ENCODE data around the gene DNAH3.
"Not testable (repeated sequence)": the region's sequence is repeated elsewhere in the genome, so short reads cannot be mapped to it uniquely, and the experiment has no call there.

The DNAH3 gene, protein sequence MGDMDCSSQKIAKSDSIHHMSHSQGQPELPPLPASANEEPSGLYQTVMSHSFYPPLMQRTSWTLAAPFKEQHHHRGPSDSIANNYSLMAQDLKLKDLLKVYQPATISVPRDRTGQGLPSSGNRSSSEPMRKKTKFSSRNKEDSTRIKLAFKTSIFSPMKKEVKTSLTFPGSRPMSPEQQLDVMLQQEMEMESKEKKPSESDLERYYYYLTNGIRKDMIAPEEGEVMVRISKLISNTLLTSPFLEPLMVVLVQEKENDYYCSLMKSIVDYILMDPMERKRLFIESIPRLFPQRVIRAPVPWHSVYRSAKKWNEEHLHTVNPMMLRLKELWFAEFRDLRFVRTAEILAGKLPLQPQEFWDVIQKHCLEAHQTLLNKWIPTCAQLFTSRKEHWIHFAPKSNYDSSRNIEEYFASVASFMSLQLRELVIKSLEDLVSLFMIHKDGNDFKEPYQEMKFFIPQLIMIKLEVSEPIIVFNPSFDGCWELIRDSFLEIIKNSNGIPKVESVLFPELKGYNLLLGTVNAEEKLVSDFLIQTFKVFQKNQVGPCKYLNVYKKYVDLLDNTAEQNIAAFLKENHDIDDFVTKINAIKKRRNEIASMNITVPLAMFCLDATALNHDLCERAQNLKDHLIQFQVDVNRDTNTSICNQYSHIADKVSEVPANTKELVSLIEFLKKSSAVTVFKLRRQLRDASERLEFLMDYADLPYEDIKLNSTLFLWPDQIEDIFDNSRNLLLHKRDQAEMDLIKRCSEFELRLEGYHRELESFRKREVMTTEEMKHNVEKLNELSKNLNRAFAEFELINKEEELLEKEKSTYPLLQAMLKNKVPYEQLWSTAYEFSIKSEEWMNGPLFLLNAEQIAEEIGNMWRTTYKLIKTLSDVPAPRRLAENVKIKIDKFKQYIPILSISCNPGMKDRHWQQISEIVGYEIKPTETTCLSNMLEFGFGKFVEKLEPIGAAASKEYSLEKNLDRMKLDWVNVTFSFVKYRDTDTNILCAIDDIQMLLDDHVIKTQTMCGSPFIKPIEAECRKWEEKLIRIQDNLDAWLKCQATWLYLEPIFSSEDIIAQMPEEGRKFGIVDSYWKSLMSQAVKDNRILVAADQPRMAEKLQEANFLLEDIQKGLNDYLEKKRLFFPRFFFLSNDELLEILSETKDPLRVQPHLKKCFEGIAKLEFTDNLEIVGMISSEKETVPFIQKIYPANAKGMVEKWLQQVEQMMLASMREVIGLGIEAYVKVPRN (N-terminal part only)

DNA sequence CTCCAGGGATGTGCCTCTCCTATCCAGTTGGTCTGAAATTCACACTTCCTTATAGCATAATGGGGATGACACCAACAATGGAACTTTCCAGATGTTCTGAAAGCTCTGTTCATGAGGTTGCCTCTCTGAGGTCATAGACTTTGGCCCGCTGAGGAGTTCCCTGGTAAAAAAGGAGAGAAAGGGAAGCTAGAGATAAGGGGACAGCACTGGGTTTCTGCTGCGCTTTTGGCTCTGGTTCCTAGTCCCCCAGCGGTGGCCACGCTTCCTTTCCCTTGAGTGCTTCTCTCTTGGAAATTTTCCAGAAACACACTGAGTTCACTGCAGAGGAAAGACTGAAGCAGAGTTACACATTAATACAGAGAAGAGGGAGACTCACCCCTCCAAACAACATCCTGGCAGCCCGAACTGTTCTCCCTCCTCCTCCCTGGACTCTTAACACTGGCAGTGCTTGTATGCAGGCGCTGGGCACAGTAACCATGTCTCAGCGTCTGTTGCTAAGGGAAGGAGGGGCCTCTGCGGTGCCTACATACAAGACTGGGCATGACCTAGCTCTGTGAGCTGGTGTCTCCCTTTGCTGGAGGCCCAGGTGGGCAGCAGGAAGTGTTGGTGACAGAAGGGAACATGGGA, at the start of gene DNAH3:
TSS of gene DNAH3 (minus strand) at position 472 of the 627 bp plus-strand sequence. CDS start 527 bp downstream, outside the sequence.
- no peak for TF ChIP-seq GATA1 (IDR thresholded peaks at IDR 0.05; ENCODE audit: low read depth, low read length)
- TF ChIP-seq POLR2A (IDR thresholded peaks at IDR 0.05; ENCODE audit: low read length), result no peak
- DNase-seq, result no peak

DNA sequence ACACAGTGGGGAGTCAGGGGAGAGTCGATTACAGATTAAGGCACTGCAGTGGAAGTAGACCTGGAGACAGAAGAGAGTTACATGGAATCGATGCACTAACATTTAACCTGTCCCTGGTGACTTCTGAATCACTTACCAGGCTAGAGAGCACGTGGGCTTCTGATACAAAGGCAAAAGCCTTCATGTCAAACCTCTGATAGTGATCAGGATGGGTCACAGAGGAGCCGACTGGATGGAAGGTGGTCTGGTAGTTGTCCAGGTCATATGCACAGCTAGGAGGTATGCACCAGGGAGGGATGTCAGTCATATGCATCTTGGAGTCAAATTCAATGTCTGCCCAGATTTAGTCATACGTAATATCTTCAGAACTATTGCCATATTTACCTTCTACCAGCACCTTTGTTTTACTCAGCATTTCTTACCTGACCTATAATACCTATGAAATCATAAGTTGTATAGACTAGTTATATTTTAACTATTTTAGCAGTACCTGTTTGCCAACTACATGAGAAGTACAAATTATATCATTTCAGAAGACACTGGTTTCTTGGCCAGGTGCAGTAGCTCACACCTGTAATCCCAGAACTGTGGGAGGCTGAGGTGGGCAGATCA, 49.1 kb upstream of the DNAH3 start:
- TF ChIP-seq POLR2A (IDR thresholded peaks at IDR 0.05; ENCODE audit: low read length), result no peak
- no peak for TF ChIP-seq GATA1 (IDR thresholded peaks at IDR 0.05; ENCODE audit: low read depth, low read length)
- DNase-seq, result no peak

DNA sequence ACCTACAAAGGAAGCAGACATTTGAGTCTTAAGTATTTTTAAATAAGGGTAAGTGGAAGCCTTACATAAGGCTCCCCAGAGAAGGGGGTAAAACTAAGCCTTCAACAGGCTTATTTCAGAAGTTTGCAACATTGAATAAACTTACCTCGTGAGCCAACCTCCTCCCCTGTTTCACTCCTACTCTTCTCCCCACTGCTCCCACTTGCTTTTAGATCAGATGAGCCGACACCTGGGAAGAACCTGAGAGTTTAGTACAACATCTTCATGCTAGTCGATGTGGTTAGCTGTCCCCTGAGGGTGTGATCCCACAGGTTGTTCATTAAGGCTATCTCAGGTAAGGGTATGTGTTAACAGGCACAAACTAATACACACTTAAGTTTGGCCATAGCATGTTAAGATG, 47.0 kb upstream of the DNAH3 start:
- no peak for DNase-seq
- TF ChIP-seq GATA1 (IDR thresholded peaks at IDR 0.05; ENCODE audit: low read depth, low read length), result no peak
- TF ChIP-seq POLR2A (IDR thresholded peaks at IDR 0.05; ENCODE audit: low read length), result no peak

DNA sequence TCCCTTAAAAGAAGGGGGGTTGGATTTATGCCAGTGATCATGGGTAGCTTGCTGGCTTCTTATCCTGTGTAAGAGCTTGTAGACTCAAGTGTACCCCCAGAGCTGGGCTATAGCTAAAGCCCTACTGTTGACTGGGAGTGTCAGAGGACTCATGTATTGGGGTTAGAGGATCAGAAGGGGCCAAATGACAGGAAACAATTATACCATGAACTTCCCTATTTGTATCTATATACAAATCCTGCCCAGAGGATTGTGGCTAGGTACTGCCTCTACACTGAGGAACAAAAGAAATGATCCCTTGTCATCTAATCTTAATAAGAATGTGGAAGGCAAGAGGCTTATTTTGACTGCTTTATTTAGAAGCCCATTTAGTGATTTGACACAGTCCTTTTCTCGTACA, 46.5 kb upstream of the DNAH3 start:
- TF ChIP-seq GATA1 (IDR thresholded peaks at IDR 0.05; ENCODE audit: low read depth, low read length) (no peak), POLR2A (IDR thresholded peaks at IDR 0.05; ENCODE audit: low read length) (no peak)
- no peak for DNase-seq

DNA sequence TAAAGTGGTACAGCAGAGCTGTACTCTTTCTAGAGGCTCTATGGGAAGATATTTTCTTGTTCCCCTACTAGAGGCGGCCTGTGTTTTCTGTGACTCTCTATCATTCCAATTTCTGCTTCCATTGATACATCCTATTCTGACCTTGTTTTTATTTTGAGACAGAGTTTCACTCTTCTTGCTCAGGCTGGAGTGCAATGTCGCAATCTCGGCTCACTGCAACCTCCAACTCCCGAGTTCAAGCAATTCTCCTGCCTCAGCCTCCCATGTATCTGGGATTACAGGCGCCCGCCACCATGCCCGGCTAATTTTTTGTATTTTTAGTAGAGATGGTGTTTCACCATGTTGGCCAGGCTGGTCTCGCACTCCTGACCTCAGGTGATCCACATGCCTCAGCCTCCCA, 44.7 kb upstream of the DNAH3 start:
- not testable (repeated sequence) for DNase-seq

DNA sequence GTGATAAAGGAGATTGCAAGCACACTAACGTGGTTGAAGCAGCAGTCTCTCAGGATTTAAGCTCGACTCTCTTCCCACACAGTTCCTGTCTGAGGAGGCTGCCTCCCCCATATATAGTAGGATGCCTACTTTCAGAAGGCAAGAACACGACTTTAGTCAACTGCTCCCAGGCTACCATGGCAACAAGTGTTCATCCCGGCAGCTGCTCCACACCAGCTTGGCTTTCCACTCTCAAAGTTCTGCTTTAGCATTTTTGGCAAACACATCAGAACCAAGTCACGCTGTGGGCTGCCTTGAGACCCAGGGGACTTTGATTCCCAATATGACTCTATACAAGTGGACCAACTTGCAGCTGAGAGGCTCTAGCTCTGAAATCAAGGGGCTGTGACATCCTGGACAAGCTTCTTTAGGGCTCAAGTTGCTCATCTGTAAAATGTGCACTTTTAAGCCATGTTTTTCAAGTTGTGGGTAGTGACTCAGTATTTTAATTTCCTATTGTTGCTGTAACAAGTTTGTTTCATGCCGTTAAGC, 44.2 kb upstream of the DNAH3 start:
- TF ChIP-seq GATA1 (IDR thresholded peaks at IDR 0.05; ENCODE audit: low read depth, low read length) (no peak), POLR2A (IDR thresholded peaks at IDR 0.05; ENCODE audit: low read length) (no peak)
- no peak for DNase-seq

DNA sequence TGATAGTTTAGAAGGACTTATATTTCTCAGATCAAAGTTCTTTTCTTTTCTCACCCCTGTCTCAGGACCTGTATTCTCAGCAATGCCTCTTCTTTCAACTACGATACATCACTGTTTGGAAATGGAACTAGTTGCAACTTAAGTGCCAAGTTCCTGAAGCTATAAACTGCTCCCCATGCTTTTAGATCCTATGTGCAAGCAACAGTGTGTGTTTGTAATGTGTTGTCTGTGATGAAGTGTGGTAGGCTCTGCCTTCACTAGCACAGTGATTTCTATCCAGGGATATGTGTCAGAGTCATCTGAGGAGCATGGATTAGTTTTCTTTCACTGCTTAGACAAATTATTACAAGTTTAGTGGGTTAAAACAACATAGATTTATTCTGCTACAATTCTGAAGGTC, 42.3 kb upstream of the DNAH3 start:
- DNase-seq, result no peak
- TF ChIP-seq POLR2A (IDR thresholded peaks at IDR 0.05; ENCODE audit: low read length), result no peak
- TF ChIP-seq GATA1 (IDR thresholded peaks at IDR 0.05; ENCODE audit: low read depth, low read length), result no peak

DNA sequence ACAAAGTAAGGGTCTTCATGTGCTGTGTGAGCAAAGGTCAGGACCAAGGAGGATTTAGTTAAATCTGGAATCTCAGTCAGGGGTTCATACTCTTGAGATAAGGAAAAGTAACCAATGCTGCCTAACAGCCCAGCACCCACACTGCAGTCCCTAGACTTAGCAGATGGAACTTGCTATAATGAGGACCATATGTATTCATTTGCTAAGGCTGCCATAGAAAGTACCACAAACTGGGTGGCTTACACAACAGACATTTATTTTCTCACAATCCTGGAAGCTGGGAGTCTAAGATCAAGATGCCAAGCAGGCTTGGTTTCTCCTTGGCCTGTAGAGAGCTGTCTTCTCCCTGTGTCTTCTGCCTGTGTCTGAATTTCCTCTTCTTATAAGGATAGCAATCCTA, 40.0 kb upstream of the DNAH3 start:
- TF ChIP-seq GATA1 (IDR thresholded peaks at IDR 0.05; ENCODE audit: low read depth, low read length) (no peak), POLR2A (IDR thresholded peaks at IDR 0.05; ENCODE audit: low read length) (no peak)
- DNase-seq, result no peak

DNA sequence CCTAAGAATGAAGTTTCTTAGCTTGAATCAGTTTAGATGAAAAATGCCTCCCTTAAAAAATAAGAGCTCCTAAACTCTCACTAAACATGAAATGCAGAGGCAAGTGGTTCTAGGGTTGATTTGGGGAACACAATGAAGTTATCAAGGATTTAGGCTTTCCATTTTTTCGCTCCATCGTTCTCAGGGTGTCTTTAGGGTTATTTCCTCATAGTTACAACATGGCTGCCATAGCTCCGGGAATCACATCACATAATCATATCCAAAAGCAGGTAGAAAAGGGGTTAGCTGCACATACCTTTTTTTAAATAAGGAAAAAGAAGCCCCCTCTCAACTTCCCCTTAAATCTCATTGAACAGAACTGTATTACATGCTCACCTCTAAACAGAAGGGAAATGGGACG, 39.4 kb upstream of the DNAH3 start:
- DNase-seq, result no peak
- TF ChIP-seq GATA1 (IDR thresholded peaks at IDR 0.05; ENCODE audit: low read depth, low read length), result no peak
- TF ChIP-seq POLR2A (IDR thresholded peaks at IDR 0.05; ENCODE audit: low read length), result no peak

DNA sequence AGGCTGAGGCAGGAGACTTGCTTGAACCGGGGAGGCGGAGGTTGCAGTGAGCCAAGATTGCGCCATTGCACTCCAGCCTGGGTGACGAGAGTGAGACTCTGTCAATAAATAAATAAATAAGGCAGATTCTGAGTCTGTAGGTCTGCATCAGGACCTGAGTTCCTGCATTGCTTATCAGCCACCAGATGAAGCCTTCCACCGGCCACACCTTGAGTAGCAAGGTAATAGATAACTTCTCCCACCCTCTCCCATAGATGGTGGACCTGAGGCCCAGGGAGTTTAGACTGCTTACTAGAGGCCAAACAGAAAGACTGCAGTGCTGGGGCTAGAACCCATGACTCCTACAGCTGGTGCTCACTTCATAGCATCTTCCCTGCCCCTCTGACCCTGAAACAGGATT, 38.7 kb upstream of the DNAH3 start:
- TF ChIP-seq GATA1 (IDR thresholded peaks at IDR 0.05; ENCODE audit: low read depth, low read length), result no peak
- TF ChIP-seq POLR2A (IDR thresholded peaks at IDR 0.05; ENCODE audit: low read length), result no peak
- no peak for DNase-seq

DNA sequence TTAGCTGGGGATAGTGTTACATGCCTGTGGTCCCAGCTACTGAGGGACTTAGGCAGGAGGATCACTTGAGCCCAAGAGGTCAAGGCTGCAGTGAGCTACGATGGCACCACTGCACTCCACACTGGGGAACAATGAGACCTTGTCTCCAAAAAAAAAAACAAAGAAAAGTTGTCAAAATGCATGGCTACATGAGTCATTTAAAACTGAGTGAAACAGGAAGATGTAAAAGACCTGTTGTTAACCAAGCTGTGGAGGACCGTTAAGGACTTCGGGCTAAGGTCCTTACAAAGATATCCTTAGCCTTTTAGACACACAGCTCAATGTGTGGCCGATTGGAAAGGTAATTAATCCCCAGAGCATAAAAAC, 35.7 kb upstream of the DNAH3 start:
- no peak for TF ChIP-seq GATA1 (IDR thresholded peaks at IDR 0.05; ENCODE audit: low read depth, low read length)
- no peak for TF ChIP-seq POLR2A (IDR thresholded peaks at IDR 0.05; ENCODE audit: low read length)
- no peak for DNase-seq

DNA sequence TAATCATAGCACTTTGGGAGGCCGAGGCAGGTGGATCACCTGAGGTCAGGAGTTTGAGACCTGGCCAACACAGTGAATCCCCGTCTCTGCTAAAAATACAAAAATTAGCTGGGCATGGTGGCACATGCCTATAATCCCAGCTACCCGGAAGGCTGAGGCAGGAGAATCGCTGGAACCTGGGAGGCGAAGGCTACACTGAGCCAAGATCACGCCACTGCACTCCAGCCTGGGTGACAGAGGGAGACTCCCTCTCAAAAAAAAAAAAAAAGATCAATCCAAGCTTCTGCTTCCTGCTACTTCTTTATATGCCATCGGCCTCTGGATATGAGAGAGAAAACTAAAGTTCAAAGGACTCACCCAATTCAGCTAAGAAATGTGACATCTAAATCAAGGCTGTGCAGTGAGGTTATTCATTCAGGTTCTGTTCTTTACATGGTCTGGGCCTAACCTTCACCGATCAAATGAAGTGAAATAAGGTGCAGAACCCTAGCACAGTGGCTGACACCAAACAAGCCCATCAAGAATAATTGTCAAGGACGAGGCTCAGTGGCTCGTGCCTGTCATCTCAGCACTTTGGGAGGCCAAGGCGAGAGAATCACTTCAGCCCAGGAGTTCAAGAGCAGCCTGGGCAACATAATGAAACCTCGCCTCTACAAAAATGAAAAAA, 35.1 kb upstream of the DNAH3 start:
- TF ChIP-seq GATA1 (IDR thresholded peaks at IDR 0.05; ENCODE audit: low read depth, low read length), result no peak
- TF ChIP-seq POLR2A (IDR thresholded peaks at IDR 0.05; ENCODE audit: low read length), result no peak
- DNase-seq, result no peak

DNA sequence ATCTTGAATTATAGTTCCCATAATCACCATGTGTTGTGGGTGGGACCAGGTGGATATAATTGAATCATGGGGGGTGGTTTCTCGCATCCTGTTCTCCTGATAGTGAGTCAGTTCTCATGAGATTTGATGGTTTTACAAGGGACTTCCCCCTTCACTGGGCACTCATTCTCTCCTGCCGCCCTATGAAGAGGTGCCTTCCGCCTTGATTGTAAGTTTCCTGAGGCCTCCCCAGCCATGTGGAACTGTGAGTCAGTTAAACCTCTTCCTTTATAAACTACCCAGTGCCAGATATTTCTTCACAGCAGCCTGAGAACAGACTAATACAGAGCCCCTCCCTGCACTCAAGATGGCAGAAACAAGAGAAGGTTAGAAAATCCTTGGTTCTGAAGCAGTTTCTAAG, 34.2 kb upstream of the DNAH3 start:
- TF ChIP-seq GATA1 (IDR thresholded peaks at IDR 0.05; ENCODE audit: low read depth, low read length) (no peak), POLR2A (IDR thresholded peaks at IDR 0.05; ENCODE audit: low read length) (no peak)
- no peak for DNase-seq

All from erythroblast (primary cell).